ENCODE data around the gene ZNF343.
"Not testable (repeated sequence)": the region's sequence is repeated elsewhere in the genome, so short reads cannot be mapped to it uniquely, and the experiment has no call there.

The ZNF343 gene

DNA sequence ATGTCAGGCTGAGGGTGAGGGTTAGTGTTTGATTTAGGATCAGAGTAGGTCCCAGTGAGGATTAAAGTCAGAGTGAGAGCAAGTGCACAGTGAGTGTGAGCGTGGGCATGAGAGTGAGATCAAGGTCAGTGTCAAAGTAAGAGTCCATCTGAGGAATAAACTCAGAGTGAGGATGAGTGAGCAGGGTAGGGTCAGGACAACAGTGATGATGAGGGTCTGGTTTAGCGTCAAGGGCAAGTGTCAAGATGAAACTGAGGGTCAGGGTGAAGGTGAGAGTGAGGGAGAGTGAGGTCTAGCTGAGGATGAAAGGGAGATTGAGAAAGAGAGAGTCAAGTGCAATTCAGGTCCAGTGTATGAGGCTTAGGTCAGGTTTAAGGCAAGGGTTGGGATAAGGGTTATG, 7.7 kb upstream of the ZNF343 start:
- in situ Hi-C loops (cut with HindIII; ENCODE audit: low pct_unique_long_range_greater_than_20kb, low sequenced_read_pairs), result no loop called here
- no peak for TF ChIP-seq JUND (IDR thresholded peaks at IDR 0.05; ENCODE audit: low read depth)

DNA sequence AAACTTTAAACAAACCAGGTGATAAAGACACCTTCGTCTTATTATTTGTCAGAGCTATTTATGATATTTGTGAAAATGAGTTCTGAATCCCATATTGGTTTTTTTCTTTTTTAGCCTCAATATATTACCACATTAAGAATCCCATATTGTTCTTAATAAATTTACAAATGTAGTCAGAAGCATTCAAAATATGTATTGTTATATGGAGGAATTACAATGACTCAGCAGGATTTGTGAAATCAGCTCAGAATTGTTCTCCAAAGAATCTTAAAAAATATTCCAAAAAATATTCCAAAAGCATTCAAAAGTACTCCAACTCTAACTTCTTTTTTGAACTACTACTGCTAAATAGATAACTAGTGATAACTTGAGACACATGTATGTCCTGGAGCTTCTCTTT, 6.5 kb upstream of the ZNF343 start:
- in situ Hi-C loops (cut with HindIII; ENCODE audit: low pct_unique_long_range_greater_than_20kb, low sequenced_read_pairs), result no loop called here
- TF ChIP-seq JUND (IDR thresholded peaks at IDR 0.05; ENCODE audit: low read depth), result no peak
- DNase-seq (ENCODE audit: low read depth in 1 of 2, low spot score in 1 of 2), result no peak

More for the DNA sequence above, 7.7 kb upstream of the ZNF343 start:
- DNase-seq (ENCODE audit: low read depth in 1 of 2, low spot score in 1 of 2), result no peak

DNA sequence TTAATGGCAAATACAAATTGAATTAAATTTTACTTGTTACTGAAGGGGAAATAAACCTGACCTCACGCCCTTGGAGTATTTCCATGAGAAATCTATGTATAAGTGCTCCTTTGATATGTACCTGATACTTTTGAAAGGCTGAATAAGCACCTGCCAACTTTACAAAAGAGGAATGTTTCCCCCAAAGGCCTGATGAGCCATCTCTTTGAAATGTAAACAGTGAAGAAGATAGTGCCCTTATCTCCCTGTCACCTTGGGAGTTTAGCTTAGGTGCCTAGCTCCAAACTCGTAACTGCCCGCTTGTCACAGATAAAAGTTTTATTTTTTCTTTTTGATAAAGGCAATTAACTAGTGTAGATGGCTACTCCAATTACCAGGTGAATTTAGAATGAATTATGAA, 1.1 kb upstream of the ZNF343 start:
- DNase-seq (ENCODE audit: low read depth in 1 of 2, low spot score in 1 of 2), result no peak
- no peak for TF ChIP-seq JUND (IDR thresholded peaks at IDR 0.05; ENCODE audit: low read depth)
- in situ Hi-C loops (cut with HindIII; ENCODE audit: low pct_unique_long_range_greater_than_20kb, low sequenced_read_pairs), result no loop called here

DNA sequence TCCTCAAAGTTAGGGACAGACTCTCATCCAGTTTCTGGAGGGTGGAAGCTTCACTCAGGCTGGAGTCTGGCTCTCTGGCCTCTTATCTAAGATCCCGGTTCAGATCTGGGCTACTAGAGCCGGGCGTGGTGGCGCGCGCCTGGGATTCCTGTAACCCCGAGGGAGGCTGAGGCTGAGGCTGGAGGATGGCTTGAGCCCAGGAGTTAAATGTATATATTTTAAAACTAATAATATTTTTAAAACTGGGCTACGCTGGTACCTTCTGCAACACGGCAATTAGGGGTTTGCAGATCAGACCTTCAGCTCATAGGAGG, 710 bp upstream of the ZNF343 start:
- no peak for TF ChIP-seq JUND (IDR thresholded peaks at IDR 0.05; ENCODE audit: low read depth)
- peak in 1 of 2 experiments; percentile 15 for DNase-seq (ENCODE audit: low read depth in 1 of 2, low spot score in 1 of 2)
- in situ Hi-C loops (cut with HindIII; ENCODE audit: low pct_unique_long_range_greater_than_20kb, low sequenced_read_pairs), result no loop called here

DNA sequence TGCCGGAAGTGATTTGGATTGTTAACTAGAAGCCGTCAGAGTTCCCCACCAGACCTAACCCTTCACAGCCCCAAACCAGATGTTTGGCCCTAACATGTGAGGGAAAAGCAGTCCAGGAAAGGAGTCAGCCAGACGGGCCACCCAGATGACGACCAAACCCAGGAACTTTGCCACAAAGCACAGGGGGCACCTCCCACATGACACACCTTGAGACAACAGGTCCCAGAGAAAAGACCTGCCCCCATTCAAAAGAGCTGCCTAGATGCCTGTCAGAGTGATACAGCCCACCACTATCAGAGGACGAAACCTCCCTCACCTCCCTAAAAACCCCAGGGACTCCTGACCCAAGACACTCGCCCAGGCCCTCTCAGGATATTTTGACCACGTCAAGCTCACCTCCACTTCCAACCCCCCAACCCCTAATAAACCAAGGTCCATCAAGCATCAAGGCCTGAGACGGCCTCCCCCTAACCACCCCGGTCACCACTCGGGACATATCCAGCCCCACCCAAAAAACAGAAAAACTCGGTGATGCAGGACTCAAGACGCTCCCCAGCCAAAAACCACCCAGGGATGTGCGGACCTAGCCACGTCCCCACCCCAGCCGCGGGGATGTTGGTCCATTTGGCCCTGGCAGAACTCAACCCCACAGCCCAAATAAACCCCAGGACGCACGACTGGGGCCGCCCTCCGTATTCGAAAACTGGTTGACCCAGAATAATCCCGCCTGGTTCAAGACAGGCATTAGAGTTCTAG, 662 bp downstream of the ZNF343 start:
- in situ Hi-C loops (cut with HindIII; ENCODE audit: low pct_unique_long_range_greater_than_20kb, low sequenced_read_pairs), result no loop called here
- DNase-seq (ENCODE audit: low read depth in 1 of 2, low spot score in 1 of 2), result no peak

DNA sequence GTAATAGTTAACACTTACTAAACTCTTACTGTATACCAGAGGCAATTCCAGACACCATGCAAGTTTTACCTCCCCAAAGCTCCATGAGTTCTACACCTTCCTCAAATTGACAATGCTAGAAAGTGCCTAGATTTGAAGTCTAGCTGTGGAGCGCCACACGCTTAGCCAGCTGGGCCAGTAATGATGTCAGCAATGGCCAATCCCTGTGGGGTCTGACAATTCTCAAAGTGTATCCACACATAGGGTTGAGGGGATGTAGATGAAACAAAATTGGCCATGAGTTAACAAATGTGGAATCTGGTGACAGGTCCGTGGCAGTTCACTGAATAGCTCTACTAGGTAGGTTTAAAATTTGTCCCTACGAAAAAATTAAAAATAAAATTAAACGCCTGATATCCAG, 1.3 kb downstream of the ZNF343 start:
- in situ Hi-C loops (cut with HindIII; ENCODE audit: low pct_unique_long_range_greater_than_20kb, low sequenced_read_pairs), result no loop called here
- TF ChIP-seq JUND (IDR thresholded peaks at IDR 0.05; ENCODE audit: low read depth), result no peak
- DNase-seq (ENCODE audit: low read depth in 1 of 2, low spot score in 1 of 2), result no peak

More for the DNA sequence above, 662 bp downstream of the ZNF343 start:
- no peak for TF ChIP-seq JUND (IDR thresholded peaks at IDR 0.05; ENCODE audit: low read depth)

DNA sequence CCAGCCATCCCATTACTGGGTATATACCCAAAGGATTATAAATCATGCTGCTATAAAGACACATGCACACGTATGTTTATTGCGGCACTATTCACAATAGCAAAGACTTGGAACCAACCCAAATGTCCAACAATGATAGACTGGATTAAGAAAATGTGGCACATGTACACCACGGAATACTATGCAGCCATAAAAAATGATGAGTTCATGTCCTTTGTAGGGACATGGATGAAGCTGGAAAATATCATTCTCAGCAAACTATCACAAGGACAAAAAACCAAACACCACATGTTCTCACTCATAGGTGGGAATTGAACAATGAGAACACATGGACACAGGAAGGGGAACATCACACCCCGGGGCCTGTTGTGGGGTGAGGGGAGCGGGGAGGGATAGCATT, 2.3 kb downstream of the ZNF343 start:
- DNase-seq (ENCODE audit: low read depth in 1 of 2, low spot score in 1 of 2); in situ Hi-C loops (cut with HindIII; ENCODE audit: low pct_unique_long_range_greater_than_20kb, low sequenced_read_pairs): not testable (repeated sequence)

DNA sequence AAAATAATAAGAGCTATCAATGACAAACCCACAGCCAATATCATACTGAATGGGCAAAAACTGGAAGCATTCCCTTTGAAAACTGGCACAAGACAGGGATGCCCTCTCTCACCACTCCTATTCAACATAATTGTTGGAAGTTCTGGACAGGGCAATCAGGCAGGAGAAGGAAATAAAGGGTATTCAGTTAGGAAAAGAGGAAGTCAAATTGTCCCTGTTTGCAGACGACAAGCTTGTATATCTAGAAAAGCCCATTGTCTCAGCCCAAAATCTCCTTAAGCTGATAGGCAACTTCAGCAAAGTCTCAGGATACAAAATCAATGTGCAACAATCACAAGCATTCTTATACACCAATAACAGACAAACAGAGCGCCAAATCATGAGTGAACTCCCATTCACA, 3.9 kb downstream of the ZNF343 start:
- DNase-seq (ENCODE audit: low read depth in 1 of 2, low spot score in 1 of 2); in situ Hi-C loops (cut with HindIII; ENCODE audit: low pct_unique_long_range_greater_than_20kb, low sequenced_read_pairs): not testable (repeated sequence)

DNA sequence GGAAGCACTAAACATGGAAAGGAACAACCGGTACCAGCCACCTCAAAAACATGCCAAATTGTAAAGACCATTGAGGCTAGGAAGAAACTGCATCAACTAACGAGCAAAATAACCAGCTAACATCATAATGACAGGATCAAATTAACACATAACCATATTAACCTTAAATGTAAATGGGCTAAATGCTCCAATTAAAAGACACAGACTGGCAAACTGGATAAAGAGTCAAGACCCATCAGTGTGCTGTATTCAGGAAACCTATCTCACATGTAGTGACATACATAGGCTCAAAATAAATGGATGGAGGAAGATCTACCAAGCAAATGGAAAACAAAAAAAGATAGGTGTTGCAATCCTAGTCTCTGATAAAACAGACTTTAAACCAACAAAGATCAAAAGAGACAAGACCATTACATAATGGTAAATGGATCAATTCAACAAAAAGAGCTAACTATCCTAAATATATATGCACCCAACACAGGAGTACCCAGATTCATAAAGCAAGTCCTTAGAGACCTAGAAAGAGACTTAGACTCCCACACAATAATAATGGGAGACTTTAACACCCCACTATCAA, 5.8 kb downstream of the ZNF343 start:
- DNase-seq (ENCODE audit: low read depth in 1 of 2, low spot score in 1 of 2); in situ Hi-C loops (cut with HindIII; ENCODE audit: low pct_unique_long_range_greater_than_20kb, low sequenced_read_pairs): not testable (repeated sequence)

DNA sequence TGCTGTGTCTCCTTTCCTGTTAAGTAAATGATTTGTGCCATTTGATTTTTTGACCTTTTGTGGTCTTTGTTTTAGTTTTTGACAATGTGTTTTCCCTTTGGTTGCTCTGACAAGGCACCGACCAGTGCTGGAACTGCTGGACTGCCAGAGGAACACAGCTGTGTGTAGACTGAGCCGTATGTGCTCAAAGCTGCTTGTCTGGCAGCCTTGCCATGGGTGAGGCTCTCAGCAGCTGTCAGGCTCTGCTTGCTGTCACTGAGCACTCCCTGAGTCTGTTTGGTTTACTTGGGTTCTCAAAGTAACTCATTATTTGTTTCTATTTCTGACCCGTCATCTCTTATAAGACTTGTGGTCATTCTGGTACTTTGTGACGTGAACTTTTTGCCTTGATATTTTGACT, 23.1 kb downstream of the ZNF343 start:
- TF ChIP-seq JUND (IDR thresholded peaks at IDR 0.05; ENCODE audit: low read depth), result no peak
- no peak for DNase-seq (ENCODE audit: low read depth in 1 of 2, low spot score in 1 of 2)
- in situ Hi-C loops (cut with HindIII; ENCODE audit: low pct_unique_long_range_greater_than_20kb, low sequenced_read_pairs), result no loop called here

DNA sequence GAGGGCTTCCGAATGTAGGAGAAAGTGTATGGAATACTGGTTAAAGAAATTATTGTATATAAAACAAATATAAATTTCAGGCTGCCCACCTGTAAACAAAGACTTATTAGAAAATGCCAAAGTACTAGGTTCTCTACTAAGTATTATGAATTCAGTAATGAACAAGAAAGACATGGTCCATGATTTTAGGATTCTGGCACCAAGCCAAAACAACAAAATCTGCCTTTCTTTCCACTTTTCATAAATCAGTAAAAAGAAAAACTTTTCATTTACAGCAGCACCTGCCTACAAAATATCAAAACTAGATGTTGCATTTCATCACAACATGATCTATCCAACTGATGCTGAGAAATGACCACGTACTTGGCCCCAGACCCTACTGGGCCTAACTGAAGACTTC, 23.6 kb downstream of the ZNF343 start:
- no peak for TF ChIP-seq JUND (IDR thresholded peaks at IDR 0.05; ENCODE audit: low read depth)
- DNase-seq (ENCODE audit: low read depth in 1 of 2, low spot score in 1 of 2), result no peak
- in situ Hi-C loops (cut with HindIII; ENCODE audit: low pct_unique_long_range_greater_than_20kb, low sequenced_read_pairs), result no loop called here

DNA sequence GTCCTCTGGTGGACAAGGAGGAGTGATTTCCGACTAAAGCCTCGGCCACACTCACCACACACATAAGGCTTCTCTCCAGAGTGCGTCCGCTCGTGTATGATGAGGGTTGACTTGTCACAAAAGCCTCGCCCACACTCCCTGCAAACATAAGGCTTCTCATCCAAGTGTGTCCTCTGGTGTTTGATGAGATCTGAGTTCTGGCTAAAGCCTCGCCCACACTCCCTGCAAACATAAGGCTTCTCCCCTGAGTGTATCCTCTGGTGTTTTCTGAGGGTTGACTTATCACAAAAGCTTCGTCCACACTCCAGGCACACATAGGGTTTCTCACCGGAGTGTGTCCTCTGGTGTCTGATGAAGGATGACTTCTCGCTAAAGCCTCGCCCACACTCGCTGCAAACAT, 25.2 kb downstream of the ZNF343 start:
- no peak for DNase-seq (ENCODE audit: low read depth in 1 of 2, low spot score in 1 of 2)
- in situ Hi-C loops (cut with HindIII; ENCODE audit: low pct_unique_long_range_greater_than_20kb, low sequenced_read_pairs), result no loop called here
- TF ChIP-seq JUND (IDR thresholded peaks at IDR 0.05; ENCODE audit: low read depth), result no peak

DNA sequence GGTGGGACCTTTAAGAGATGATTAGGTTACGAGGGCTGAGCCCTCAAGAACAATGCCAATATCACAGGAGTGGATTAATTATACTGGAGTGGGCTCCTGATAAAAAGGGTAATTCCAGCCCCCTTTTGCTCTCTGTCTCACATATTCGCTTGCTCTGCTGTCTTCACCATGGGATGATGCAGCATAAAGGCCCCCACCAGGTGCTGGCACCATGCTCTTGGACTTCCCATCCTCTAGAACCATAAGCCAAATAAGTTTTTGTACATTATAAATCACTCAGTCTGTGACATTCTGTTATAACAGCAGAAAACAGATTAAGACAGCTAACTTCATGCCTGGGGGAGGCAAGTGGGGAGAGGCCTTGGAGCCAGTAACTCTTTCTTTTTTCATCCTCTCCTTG, 28.3 kb downstream of the ZNF343 start:
- DNase-seq (ENCODE audit: low read depth in 1 of 2, low spot score in 1 of 2), result no peak
- in situ Hi-C loops (cut with HindIII; ENCODE audit: low pct_unique_long_range_greater_than_20kb, low sequenced_read_pairs), result no loop called here
- no peak for TF ChIP-seq JUND (IDR thresholded peaks at IDR 0.05; ENCODE audit: low read depth)

All from T47D (cell line).